Right lobe of liver (tissue), 6 donors: ENCODE data around the gene PC. TPM values are rescaled to one million over a fixed set of nuclear protein-coding genes. Genes with fewer than 3 reads are reported as not detected.

ENCODE experiments used
- ATAC-seq, 4 donors: fragments of 200-7000 bp; cut with Tn5 transposase; one replicate each; pipeline ENCODE4 v1.9.1; 2020; ENCODE audit warnings: mild to moderate bottlenecking in 4 of 4, moderate library complexity in 4 of 4
- DNase-seq, 3 donors: peaks; one replicate each; pipeline ENCODE4 v3.0.0-alpha.2; 2020
- H3K27ac ChIP-seq, 3 donors: fragments of 200-600 bp; one replicate each; pipeline ENCODE4 v1.8.0; 2022
- H3K27me3 ChIP-seq, 2 donors: fragments of 200-600 bp; one replicate each; pipeline ENCODE4 v1.8.0; 2022
- H3K36me3 ChIP-seq, 4 donors: fragments of 200-600 bp; sonication (generic) in 1 of 4; one replicate each; pipeline versions ENCODE4 v1.5.1 to v1.8.0; 2017 to 2022; ENCODE audit warnings: control low read depth in 1 of 4
- H3K4me1 ChIP-seq, 4 donors: fragments of 200-600 bp; sonication (generic) in 1 of 4; one replicate each; pipeline versions ENCODE4 v1.5.1 to v1.8.0; 2017 to 2022; ENCODE audit warnings: control low read depth in 1 of 4
- H3K4me3 ChIP-seq, 3 donors: fragments of 200-600 bp; one replicate each; pipeline ENCODE4 v1.8.0; 2022
- H3K9me3 ChIP-seq, 4 donors: fragments of 200-600 bp; sonication (generic) in 1 of 4; one replicate each; pipeline versions ENCODE4 v1.5.1 to v1.8.0; 2017 to 2022; ENCODE audit warnings: control low read depth in 1 of 4
- POLR2A ChIP-seq: fragments of 450-650 bp; IDR thresholded peaks from one replicate; pipeline ENCODE4 v1.6.1; 2017; ENCODE audit warnings: antibody characterized with exemption, mild to moderate bottlenecking
- WGBS: methylation state at CpG from one replicate; pipeline ENCODE4 v1.1.6; 2018; ENCODE audit warnings: low coverage, low lambda C conversion rate; ENCODE audit not compliant: insufficient coverage; ENCODE audit errors: missing lambda C conversion rate; 5-methylcytosine and 5-hydroxymethylcytosine counted together
- intact Hi-C, 2 donors: fragments of 100-400 bp; cut with DNase I; formaldehyde crosslinking; loops; one replicate each; pipeline versions ENCODE4 v1.11.2 to v1.14.1; 2022
- total RNA-seq, 6 experiments: library from RNA; depleted of rRNA in 2 of 6; stranded (reverse); fragments of >200 nt in 2 of 6; fragmentation: NEBNext Ultra II Directional in 3 of 6; extraction: Animal tissue kit (Norgen Biotek cat#: 25700) in 3 of 6; gene quantifications; one replicate each; pipeline versions ENCODE4 v1.1.0 to v1.2.4, GENCODE V29; 2016 to 2023
- TF ChIP-seq, protein P1 (sequence below), 4 donors: fragments of 200-600 bp in 3 of 4; fragments of 450-650 bp in 1 of 4; IDR thresholded peaks; one replicate each; pipeline versions ENCODE4 v1.5.1 to v1.8.0; 2016 to 2022; ENCODE audit warnings: antibody characterized with exemption in 4 of 4, mild to moderate bottlenecking in 2 of 4
- donor health status: DM: no; HTN: yes; CAD: no.
- donor health status: DM: no; HTN: no; CAD: no.
- donor health status: DM: no; HTN: no; CAD: no.
- donor health status: DM: no; HTN: yes; CAD: no.
- donor health status: DM: no; HTN: yes; CAD: no.

PC gene
- total RNA-seq, 6 experiments from 2014 or later = 265 to 457 (median 317) TPM

DNA sequence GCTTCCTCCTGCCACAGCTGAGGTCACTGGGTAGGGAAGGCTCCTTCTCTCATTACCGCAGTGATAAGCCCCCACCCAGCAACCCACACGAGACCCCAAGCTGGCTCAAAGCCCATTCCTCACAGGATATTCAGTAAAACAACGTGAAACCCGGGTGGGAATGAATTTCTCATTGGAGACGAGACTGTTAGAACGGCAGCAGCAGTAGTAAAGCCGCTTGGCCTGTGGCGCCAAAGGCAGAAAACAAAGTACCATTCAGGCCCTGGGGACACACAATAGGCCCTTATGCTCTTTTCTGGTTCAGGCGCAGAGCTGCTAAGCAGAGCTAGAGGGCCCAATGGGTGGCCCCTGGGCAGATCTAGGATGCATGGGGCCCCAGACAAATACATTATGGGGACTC is 45.3 kb downstream of the PC start:
- Histone ChIP-seq H3K36me3 (no peaks in the 10 kb centered on the region), H3K27me3 (no peaks in the 10 kb centered on the region), H3K27ac (no peak overlapping the region), H3K4me3 (no peak overlapping the region), H3K4me1 (peaks cover 0 to 16% (median 7%) of the 10 kb centered on the region in 4 donors), H3K9me3 (no peaks in the 10 kb centered on the region)
- intact Hi-C loops = no loop called here
- DNase-seq (no peak), ATAC-seq (no peak)
- WGBS = 78% methylated on average over 5 of the region's 9 CpGs
- no peak for TF ChIP-seq POLR2A
- TF ChIP-seq, protein P1, sequence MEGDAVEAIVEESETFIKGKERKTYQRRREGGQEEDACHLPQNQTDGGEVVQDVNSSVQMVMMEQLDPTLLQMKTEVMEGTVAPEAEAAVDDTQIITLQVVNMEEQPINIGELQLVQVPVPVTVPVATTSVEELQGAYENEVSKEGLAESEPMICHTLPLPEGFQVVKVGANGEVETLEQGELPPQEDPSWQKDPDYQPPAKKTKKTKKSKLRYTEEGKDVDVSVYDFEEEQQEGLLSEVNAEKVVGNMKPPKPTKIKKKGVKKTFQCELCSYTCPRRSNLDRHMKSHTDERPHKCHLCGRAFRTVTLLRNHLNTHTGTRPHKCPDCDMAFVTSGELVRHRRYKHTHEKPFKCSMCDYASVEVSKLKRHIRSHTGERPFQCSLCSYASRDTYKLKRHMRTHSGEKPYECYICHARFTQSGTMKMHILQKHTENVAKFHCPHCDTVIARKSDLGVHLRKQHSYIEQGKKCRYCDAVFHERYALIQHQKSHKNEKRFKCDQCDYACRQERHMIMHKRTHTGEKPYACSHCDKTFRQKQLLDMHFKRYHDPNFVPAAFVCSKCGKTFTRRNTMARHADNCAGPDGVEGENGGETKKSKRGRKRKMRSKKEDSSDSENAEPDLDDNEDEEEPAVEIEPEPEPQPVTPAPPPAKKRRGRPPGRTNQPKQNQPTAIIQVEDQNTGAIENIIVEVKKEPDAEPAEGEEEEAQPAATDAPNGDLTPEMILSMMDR (IDR thresholded peaks at IDR 0.05) = no peak

DNA sequence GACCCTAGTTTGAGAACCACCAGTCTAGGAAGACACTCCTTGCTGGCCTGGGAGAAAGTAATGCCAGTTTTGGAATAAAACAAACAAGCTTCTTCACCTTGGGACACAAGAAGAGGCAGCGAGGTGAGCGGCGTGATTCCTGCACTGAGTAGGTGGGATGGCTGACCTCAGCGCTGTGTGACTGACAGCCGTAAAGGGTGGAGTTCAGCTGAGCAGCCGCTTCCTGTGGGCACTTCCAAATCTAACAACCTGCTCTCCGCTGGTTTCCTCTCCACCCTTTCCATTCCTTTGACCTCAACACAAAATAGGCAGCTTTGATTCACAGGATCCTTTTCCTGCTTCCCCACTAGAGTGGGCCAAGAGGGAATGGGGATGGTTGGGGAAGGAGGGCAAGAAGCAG is 45.8 kb downstream of the PC start:
- Histone ChIP-seq H3K36me3 (no peaks in the 10 kb centered on the region), H3K9me3 (no peaks in the 10 kb centered on the region), H3K4me1 (peaks cover 0 to 16% (median 7%) of the 10 kb centered on the region in 4 donors), H3K4me3 (no peak overlapping the region), H3K27me3 (no peaks in the 10 kb centered on the region), H3K27ac (no peak overlapping the region)
- WGBS = 85% methylated on average over 3 of the region's 7 CpGs
- DNase-seq = no peak
- no peak for ATAC-seq
- intact Hi-C loops = no loop called here
- TF ChIP-seq, protein P1 (IDR thresholded peaks at IDR 0.05) = no peak
- TF ChIP-seq POLR2A = no peak

DNA sequence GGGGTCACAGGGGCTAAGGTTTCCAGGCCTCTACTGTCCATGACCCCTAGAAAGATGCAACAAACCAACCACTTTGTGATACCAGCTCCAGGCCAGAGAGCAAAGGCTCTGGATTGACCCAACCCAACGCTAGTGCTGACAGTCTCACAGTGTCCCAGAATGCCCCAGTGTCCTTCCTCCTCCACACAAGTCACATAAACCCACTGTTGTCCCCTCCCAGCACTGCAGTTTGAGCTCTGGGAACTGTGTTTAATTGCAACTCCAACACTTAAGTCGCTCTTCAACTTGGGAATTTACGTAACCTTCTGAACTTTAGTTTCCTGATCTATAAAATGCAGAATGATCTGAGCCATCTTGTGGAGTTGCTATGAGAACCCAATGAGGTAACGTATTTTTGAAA is 47.5 kb downstream of the PC start:
- TF ChIP-seq, protein P1 (IDR thresholded peaks at IDR 0.05) = no peak
- TF ChIP-seq POLR2A = no peak
- Histone ChIP-seq H3K9me3 (no peaks in the 10 kb centered on the region), H3K27ac (no peak overlapping the region), H3K27me3 (no peaks in the 10 kb centered on the region), H3K4me1 (peaks cover 0 to 20% (median 7%) of the 10 kb centered on the region in 4 donors), H3K4me3 (no peak overlapping the region), H3K36me3 (no peaks in the 10 kb centered on the region)
- no peak for DNase-seq
- 77% methylated on average over 4 of the region's 4 CpGs for WGBS
- intact Hi-C loops = no loop called here
- no peak for ATAC-seq

DNA sequence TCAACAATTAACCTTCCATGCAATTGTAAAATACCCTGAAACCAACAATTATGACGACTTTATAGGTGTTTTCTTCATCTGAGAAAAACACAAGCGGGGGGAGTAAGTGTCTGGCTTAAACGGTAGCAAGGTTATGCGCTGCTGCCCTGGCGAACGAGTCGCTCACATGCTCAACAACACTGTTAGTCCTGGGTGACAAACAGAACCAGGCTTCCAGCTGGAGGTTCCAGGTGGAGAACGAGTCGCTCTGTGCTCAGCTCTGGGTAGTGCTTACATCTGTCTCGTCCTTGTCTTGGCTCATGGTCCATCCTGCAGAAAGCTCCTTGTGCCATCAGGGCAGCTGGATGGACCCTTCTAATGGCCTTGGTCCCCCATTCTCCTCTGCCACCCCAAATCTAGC is 48.2 kb downstream of the PC start:
- intact Hi-C loops = no loop called here
- no peak overlapping the region for H3K27ac ChIP-seq
- 62% methylated on average over 2 of the region's 10 CpGs for whole genome bisulfite sequencing
- TF ChIP-seq, protein P1 (IDR thresholded peaks at IDR 0.05) = no peak
- no peak for TF ChIP-seq POLR2A
- no peaks in the 10 kb centered on the region for H3K9me3 ChIP-seq
- H3K36me3 ChIP-seq = no peaks in the 10 kb centered on the region
- no peak for DNase-seq
- no peaks in the 10 kb centered on the region for H3K27me3 ChIP-seq
- H3K4me3 ChIP-seq = no peak overlapping the region
- ATAC-seq = no peak
- H3K4me1 ChIP-seq = peaks cover 0 to 23% (median 7%) of the 10 kb centered on the region in 4 donors

DNA sequence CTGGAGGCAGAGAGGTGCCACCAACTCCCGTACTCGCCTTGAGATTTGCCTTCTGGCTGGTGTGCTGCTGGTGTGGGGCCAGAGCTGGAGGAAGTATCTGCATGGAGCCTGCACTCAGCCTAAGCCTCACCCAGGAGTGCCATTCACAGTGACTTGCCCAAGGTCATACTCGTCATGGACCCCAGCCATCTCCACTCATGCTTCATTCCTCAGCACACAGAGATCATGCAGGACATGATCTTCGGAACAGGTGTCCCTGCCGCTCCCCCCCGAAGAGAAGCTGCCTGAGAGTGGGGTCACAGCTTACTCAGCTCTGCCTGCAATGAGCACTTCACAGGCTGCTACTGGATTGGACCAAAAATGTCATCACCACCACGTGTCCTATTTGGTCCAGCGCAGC is 49.0 kb downstream of the PC start:
- 87% methylated on average over 2 of the region's 8 CpGs for WGBS
- H3K36me3 ChIP-seq = no peaks in the 10 kb centered on the region
- H3K4me1 ChIP-seq = peaks cover 0 to 30% (median 7%) of the 10 kb centered on the region in 4 donors
- H3K27me3 ChIP-seq = no peaks in the 10 kb centered on the region
- H3K27ac ChIP-seq = peak overlapping the region in 1 of 3 donors; percentile 76
- ATAC-seq (no peak), DNase-seq (no peak)
- H3K4me3 ChIP-seq = no peak overlapping the region
- intact Hi-C loops = no loop called here
- TF ChIP-seq, protein P1 (IDR thresholded peaks at IDR 0.05) = no peak
- TF ChIP-seq POLR2A = no peak
- no peaks in the 10 kb centered on the region for H3K9me3 ChIP-seq
